HG02943 (cell line): ENCODE data around the gene AOX1.
"Not testable (repeated sequence)": the region's sequence is repeated elsewhere in the genome, so short reads cannot be mapped to it uniquely, and the experiment has no call there.

Experiments used
- ATAC-seq: cut with Tn5 transposase; IDR thresholded peaks from one replicate; pipeline ENCODE4 v1.9.1; 2021; ENCODE audit warnings: mild to moderate bottlenecking, low read depth, moderate library complexity; ENCODE audit not compliant: unreplicated experiment

Gene AOX1

DNA sequence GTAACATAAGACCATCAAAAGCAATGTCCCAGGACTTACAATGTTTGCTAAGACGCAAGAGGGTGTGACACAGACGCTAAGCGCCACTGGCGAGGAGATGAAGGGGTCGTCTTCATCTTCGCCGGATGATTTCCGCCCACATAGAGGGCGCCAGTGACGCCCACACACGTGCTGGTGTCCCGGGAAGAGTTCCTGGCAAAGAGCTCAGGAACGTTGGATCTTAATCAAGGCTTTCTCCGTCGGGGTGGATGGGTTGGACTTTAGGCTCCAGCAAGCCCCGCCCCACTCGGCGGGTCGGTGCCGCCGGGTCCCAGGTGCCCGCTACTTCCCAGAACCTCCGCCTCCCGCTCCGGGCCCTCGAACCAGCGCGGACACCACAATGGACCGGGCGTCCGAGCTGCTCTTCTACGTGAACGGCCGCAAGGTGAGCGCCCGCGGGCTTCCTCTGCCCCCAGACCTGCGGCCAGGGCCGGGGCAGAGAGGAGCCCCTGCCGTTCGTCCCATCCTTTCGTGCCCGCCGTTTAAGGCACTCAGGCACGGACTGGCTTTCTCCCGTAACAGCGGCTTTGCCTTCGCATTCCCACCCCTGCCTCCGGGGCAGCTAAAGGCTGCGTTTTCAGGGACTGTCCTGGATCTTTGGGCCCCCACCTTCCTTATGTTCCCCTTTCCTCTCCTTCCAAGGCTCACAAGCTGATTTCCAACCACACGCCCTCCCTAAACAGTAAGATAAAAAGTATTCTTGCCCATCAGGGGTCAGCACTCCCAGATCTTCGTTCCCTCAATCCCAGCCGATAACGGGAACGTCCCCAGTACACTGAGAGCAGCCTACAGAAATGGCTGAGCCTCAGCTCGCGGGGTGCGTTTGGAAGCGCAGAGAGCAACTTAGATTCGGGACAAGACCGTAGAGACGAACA lies at the start of gene AOX1:
Gene AOX1 (plus strand): TSS at position 285 of the 914 bp plus-strand sequence. CDS start 95 bp downstream, at position 380.
- ATAC-seq, result no peak

DNA sequence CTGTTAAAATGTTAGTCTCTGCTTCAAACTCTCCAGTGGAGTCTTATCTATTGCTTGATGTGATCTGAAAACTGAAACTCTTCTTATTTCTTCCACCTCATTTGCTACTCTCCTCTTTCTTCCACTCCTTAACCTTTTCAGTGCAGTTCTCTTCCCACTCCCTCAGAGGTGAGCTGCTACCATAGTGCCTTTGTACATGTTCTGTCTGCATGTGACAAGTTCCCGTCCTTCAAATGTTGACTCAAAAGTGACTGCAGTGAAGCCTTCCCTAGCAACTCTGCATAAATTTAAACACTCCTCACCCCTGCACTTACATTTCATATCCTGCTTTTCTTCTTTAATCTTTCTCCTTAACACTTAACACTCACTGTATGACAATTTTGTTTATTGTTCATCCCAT lies 47.7 kb upstream of the AOX1 start:
- ATAC-seq, result no peak

GRCh38 chr2:200540793-200541192 lies 45.0 kb upstream of the AOX1 start:
- ATAC-seq, result no peak

- ATAC-seq, result not testable (repeated sequence)
These were observed 19.2 kb upstream of the AOX1 start for GRCh38 chr2:200566596-200566995.

GRCh38 chr2:200567932-200568331 lies 17.9 kb upstream of the AOX1 start:
- no peak for ATAC-seq

DNA sequence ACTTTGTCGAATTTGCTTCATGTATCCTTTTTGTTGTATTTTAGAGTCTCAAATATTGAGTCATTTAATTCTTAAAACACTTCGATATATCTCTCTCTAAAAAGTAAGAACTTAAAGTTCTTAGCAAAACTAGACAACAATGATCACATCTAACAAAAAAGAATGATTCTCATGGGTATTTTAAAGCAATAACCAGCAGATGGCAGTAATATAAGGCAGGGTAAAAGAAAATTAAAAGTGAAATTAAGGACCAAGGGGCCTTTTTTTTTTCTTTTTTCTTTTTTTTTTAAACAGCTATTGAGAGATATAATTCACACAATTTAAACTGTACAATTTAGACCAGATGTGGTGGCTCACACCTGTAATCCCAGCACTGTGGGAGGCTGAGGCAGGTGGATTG lies 9.9 kb upstream of the AOX1 start:
- ATAC-seq, result no peak

- ATAC-seq, result no peak
These were observed 8.8 kb upstream of the AOX1 start for GRCh38 chr2:200577027-200577426.

GRCh38 chr2:200578778-200579177 lies 7.0 kb upstream of the AOX1 start:
- no peak for ATAC-seq

DNA sequence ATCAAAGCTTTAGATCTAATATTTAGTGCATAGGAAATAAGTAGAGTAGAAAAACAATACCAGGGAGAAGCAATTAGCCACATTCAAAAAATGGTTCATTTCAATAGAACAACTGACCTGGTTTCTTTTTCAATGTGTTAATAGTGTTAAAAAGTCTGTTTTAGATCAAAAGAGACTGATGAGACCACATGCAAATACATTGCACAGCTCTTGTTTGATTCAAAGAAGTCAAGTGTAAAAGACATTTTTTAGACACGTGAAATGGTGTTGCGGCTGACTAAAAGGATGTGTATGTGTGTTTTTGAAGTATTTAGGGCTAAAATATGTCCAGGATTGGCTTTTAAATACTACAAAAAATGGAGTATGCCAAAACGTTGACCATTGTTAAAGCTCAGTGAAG lies 1.2 kb upstream of the AOX1 start:
- ATAC-seq, result no peak

GRCh38 chr2:200585340-200585729 lies 479 bp upstream of the AOX1 start:
- ATAC-seq, result no peak

DNA sequence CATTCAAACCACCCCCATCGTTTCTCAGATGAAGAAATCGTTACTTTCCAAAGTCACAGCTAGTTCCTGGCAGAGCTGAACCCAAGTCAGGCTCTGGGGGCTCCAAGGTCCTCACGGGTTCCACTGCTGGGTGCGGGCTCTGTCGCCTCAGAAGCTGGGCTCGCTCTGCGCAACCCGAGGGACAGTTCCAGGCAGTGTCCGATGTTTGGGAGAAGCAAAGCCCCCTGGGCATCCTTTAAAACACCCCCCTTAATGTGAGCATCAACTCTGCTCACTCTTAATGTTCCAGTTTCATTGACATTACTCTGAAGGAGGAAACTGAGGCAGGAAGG lies 796 bp downstream of the AOX1 start:
- no peak for ATAC-seq

DNA sequence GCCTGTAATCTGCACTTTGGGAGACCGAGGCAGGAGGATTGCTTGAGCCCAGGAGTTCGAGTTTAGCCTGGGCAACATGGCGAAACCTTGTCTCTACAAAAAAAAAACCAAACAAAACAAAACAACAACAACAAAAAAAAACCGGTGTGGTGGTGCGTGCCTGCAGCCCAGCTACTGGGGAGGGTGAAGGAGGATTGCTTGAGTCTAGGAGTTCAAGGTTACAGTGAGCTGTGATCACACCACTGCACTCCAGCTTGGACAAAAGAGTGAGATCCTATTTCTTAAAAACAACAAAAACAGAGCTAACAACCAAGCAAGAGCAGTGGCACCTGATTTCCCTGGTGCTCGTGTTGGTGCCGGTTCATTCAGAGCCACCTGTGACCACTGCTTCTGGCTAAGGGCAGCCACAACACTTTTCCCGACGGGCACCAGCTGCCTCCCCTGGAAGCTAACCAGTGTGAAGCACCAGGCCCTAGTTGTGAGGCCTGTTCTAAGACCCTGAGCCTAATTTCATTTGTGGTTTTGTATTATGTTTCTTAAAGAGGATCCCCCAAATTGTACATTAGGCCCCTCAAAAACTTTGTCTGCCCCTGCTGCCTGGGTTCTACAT lies 1.3 kb downstream of the AOX1 start:
- ATAC-seq, result no peak

DNA sequence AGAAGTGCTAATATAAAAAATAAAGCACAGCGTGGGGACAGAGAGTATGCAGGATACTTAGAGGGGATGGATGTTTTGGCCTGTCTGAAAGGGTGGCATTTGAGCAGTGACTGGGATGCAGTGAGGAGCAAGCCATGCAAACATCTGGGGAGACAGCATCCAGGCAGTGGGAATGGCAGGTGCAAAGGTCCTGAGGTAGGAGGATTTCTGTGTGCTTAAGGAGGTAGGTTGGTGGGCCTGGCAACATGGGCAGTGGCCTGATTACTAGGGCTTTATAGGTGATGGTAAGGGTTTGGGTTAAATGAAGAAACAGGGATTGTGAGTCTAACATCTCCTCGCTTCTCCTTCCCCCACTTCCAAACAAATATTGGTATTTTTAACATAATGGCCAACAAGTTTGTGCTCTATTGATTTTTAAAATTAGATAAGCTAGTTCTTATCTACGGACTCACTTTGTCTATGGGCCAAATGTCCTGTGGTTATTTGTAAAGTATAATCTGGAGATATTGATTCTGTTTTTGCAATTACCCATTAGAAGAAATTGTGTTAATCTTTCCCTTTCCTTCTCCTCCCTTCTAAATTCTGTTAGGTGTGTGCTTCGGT lies 2.4 kb downstream of the AOX1 start:
- ATAC-seq, result no peak

- no peak for ATAC-seq
These were observed 4.3 kb downstream of the AOX1 start for GRCh38 chr2:200590090-200590489.

- ATAC-seq, result no peak
These were observed 5.5 kb downstream of the AOX1 start for GRCh38 chr2:200591308-200591707.

- no peak for ATAC-seq
These were observed 6.7 kb downstream of the AOX1 start for GRCh38 chr2:200592406-200593075.

DNA sequence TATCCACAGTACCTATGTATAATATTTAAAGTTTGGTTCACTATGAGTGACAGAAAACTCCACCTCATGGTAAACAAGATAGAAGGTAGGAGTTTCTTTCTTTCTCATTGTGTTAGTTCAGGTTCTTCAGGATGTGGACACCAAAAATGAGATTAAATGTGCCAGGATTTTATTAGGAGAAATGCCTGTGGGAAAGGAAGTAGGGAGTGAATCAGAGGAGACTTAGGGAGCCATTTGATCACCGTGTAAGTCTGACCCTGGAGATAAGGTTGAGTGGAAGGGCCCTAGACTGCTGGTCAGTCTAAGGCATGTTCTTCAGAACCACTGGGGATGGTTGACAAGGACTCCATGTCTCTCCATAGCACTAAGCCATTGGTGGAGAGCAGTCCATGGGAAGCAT lies 8.1 kb downstream of the AOX1 start:
- ATAC-seq, result no peak

GRCh38 chr2:200595913-200596312 lies 10.1 kb downstream of the AOX1 start:
- ATAC-seq, result no peak

DNA sequence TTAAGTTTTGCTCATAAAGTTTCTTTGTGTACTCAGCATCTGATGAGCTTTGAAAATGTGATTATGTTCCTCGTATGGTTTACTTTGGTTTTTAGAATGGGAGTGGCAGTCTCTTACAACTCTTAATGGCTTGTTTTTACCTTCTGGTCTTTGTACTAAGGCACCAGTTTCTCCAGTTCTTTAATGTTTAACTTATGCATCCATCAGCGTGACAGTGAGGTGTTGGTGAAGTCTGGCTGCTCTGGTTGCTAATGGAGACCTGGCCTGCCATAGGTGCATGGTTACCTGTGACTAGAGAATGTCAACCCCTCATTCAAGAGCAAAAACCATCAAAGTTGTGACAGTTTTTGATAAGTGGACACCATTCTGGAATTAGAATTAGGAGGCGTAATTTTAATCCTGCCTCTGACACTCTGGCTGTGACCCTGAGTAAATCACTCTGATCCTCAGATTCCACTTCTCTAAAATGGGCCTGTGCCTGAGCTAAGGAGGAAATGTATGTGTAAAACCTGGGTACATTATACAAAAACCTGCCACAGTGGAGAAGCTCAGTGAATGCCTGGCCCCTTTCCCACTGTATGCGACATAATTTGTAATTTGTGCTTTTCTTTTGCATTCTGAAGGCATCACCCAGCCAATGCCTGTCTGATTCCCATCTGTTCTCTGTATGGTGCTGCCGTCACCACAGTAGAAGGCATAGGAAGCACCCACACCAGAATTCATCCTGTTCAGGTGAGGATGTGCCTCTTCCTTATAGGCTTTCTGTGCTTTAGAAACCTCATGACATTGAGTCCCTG lies 11.2 kb downstream of the AOX1 start:
- no peak for ATAC-seq

- ATAC-seq, result no peak
These were observed 13.4 kb downstream of the AOX1 start for GRCh38 chr2:200599206-200599605.
